K562 (cell line): Measurements from ENCODE around the gene ZSWIM4. TPM values are rescaled to one million over a fixed set of nuclear protein-coding genes. Genes with fewer than 3 reads are reported as not detected.

ENCODE experiments used
- ATF1 ChIP-seq, 2 experiments: fragments of 450-650 bp in 1 of 2; IDR thresholded peaks; 2 replicates each; pipeline ENCODE4 v1.6.1; 2016; ENCODE audit warnings: missing compliant biosample characterization in 1 of 2, missing genetic modification characterization in 1 of 2
- BRD4 ChIP-seq: fragments of 200-600 bp; sonication (generic); IDR thresholded peaks from 2 replicates; pipeline ENCODE4 v1.6.1; 2017; ENCODE audit warnings: inconsistent platforms
- CHD4 ChIP-seq: fragments of 200-600 bp; sonication (generic); IDR thresholded peaks from 3 replicates; pipeline ENCODE4 v1.6.1; 2012; ENCODE audit warnings: low read depth, mild to moderate bottlenecking, mixed read lengths, low read length, inconsistent platforms; ENCODE audit not compliant: insufficient read depth, insufficient replicate concordance, poor library complexity, severe bottlenecking
- FUS ChIP-seq: fragments of 200-400 bp; formaldehyde crosslinking; optimal IDR thresholded peaks from 2 replicates; pipeline ENCODE3; 2017; ENCODE audit warnings: low read depth, low read length
- GABPB2 ChIP-seq: fragments of 250-450 bp; sonication (Bioruptor Pico); conservative IDR thresholded peaks from 2 replicates; pipeline ENCODE4 v1.5.1; 2021; ENCODE audit warnings: mild to moderate bottlenecking
- HNRNPK ChIP-seq: fragments of 200-400 bp; formaldehyde crosslinking; IDR thresholded peaks from one replicate; pipeline ENCODE4 v1.6.1; 2018; ENCODE audit warnings: mild to moderate bottlenecking, low read depth, low read length; ENCODE audit not compliant: poor library complexity, severe bottlenecking
- JUNB ChIP-seq: fragments of 450-650 bp; formaldehyde crosslinking; conservative IDR thresholded peaks from 2 replicates; pipeline ENCODE4 v1.4.0; 2020; ENCODE audit warnings: mild to moderate bottlenecking
- MGA ChIP-seq: fragments of 450-650 bp; IDR thresholded peaks from 2 replicates; pipeline ENCODE4 v1.6.1; 2016; ENCODE audit warnings: mild to moderate bottlenecking, moderate library complexity
- PHF20 ChIP-seq: fragments of 450-650 bp; IDR thresholded peaks from 2 replicates; pipeline ENCODE4 v1.6.1; 2018; ENCODE audit not compliant: partially characterized antibody
- POLR3A ChIP-seq: IDR thresholded peaks from 2 replicates; pipeline ENCODE4 v1.6.1; 2011; ENCODE audit warnings: borderline replicate concordance, mild to moderate bottlenecking, moderate library complexity; ENCODE audit not compliant: insufficient read length, insufficient read depth; ENCODE audit errors: extremely low read depth
- SMARCA5 ChIP-seq: fragments of 450-650 bp; IDR thresholded peaks from 2 replicates; pipeline ENCODE4 v1.6.1; 2016
- ZBTB34 ChIP-seq: fragments of 250-450 bp; sonication (Bioruptor Pico); IDR thresholded peaks from 2 replicates; pipeline ENCODE4 v1.8.0; 2021; ENCODE audit warnings: mild to moderate bottlenecking, moderate library complexity
- ZNF644 ChIP-seq: fragments of 200-800 bp; sonication (Bioruptor generic); IDR thresholded peaks from 2 replicates; pipeline ENCODE4 v1.6.1; 2016; ENCODE audit warnings: low read depth, missing genetic modification characterization, missing compliant biosample characterization
- polyA plus RNA-seq, 8 experiments: library from polyadenylated mRNA; depleted of rRNA in 4 of 8; stranded (reverse) in 5 of 8; unstranded in 3 of 8; fragments of >200 nt; fragmentation: Nextera tagmentation in 2 of 8; fragmentation: Illumina TruSeq in 1 of 8; extraction: Ambion mirVana in 2 of 8; extraction: Trizol in 1 of 8; gene quantifications; 2 replicates each; pipeline versions ENCODE4 v1.2.1 to v1.2.3, GENCODE V29; 2011 to 2014; ENCODE audit warnings: inconsistent platforms in 1 of 8, missing spikeins in 1 of 8
- total RNA-seq, 7 experiments: library from RNA; depleted of rRNA in 6 of 7; stranded (reverse); fragments of >200 nt in 6 of 7; fragmentation: Illumina TruSeq in 2 of 7; extraction: Trizol in 2 of 7; gene quantifications; 2 replicates each; pipeline versions ENCODE4 v1.2.1 to v1.2.3, GENCODE V29; 2011 to 2021; ENCODE audit warnings: low replicate concordance in 1 of 7

Gene ZSWIM4
- total and polyA plus RNA-seq, 9 of the 15 experiments (the other 6 are each of a cell fraction or from before 2014, with no cell fraction given), result 0.25 to 3.7 (median 0.79) TPM; not detected in 2

GRCh38 chr19:13849991-13850909, 55.0 kb downstream of the ZSWIM4 start (continued):
- no peak for TF ChIP-seq MGA
- TF ChIP-seq CHD4, result no peak
- no peak for TF ChIP-seq GABPB2 (CRISPR knock-in tag)
- no peak for TF ChIP-seq PHF20
- TF ChIP-seq BRD4, result peak; percentile 65; the same call in 1 of the 2 replicates
- no peak for TF ChIP-seq HNRNPK
- no peak for TF ChIP-seq FUS
- no peak for TF ChIP-seq SMARCA5
- peak; percentile 65; the same call in 1 of the 2 replicates for TF ChIP-seq ZNF644 (tag)
- no peak for TF ChIP-seq ZBTB34
- TF ChIP-seq POLR3A, result no peak
- no peak for TF ChIP-seq JUNB (CRISPR knock-in tag)
- TF ChIP-seq ATF1 (CRISPR knock-in tag; IDR thresholded peaks at IDR 0.05), result no peak
- TF ChIP-seq ATF1 (tag; IDR thresholded peaks at IDR 0.05), result peak; percentile 44
